ENCODE measurements around the gene IL17B.

DNA sequence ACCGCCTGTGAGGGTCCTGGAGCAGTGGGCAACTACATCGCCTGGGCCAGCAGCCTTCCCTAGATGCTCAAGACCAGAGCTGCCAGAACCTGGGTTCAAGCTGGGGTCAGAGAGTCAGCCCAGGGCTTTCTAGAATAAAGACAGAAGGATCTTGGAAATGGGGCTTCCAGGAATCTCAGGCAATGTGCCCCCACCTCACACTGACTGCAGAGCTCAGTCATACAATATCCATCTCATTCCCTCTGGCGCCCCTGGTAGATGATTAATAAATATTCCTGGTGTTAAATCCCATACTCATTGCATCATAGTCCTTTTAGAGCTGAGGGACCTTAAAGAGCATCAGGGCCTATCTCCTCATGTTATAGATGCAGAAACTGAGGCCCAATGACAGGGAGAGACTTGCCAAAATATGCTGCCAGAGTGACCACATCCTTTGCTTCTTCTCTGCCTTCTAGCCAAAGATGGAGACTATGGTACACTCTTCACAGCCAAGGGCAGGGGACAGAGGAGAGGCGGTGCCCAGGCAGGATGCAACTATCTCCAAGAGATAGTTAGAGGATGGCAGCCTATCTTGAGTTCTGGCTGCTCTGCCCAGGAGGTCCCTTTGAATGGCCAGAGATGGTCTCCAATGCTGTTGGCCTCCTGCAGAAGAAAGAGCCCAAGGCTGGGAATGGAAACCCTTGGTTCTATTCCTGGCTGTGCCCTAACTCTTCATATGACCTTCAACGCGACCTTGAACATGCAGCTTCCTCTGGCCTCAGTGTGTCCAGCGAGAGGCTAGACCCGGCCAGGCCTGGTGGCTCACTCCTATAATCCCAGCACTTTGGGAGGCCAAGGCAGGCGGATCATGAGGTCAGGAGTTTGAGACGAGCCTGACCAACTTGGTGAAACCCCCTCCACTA lies 36.2 kb upstream of the IL17B start:
- TF ChIP-seq POLR2A (IDR thresholded peaks at IDR 0.05) (no peak), POLR2AphosphoS5 (IDR thresholded peaks at IDR 0.05) (peak in 1 of 3 donors; percentile 31), EP300 (IDR thresholded peaks at IDR 0.05) (no peak)
- TF ChIP-seq, protein P1, sequence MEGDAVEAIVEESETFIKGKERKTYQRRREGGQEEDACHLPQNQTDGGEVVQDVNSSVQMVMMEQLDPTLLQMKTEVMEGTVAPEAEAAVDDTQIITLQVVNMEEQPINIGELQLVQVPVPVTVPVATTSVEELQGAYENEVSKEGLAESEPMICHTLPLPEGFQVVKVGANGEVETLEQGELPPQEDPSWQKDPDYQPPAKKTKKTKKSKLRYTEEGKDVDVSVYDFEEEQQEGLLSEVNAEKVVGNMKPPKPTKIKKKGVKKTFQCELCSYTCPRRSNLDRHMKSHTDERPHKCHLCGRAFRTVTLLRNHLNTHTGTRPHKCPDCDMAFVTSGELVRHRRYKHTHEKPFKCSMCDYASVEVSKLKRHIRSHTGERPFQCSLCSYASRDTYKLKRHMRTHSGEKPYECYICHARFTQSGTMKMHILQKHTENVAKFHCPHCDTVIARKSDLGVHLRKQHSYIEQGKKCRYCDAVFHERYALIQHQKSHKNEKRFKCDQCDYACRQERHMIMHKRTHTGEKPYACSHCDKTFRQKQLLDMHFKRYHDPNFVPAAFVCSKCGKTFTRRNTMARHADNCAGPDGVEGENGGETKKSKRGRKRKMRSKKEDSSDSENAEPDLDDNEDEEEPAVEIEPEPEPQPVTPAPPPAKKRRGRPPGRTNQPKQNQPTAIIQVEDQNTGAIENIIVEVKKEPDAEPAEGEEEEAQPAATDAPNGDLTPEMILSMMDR (IDR thresholded peaks at IDR 0.05) = no peak
